Large intestine (tissue), 3 donors: ENCODE results near the gene ATP1A2. TPM values are rescaled to one million over a fixed set of nuclear protein-coding genes. Genes with fewer than 3 reads are reported as not detected.
A peak's percentile ranks its signal among the peaks of the same experiment; 100 is the strongest.

Source experiments
- DNase-seq, 2 donors: peaks; one replicate each; pipeline versions ENCODE4 v3.0.0 to v3.0.0-alpha.2; 2013
- H3K27ac ChIP-seq: one replicate; pipeline ENCODE4 v1.5.1; 2013; ENCODE audit warnings: low read length
- H3K27me3 ChIP-seq: 2 replicates; pipeline ENCODE4 v1.6.1; 2013; ENCODE audit warnings: low read length; ENCODE audit not compliant: control insufficient read depth, insufficient read depth
- H3K36me3 ChIP-seq: 2 replicates; pipeline ENCODE4 v1.6.1; 2013; ENCODE audit warnings: low read length; ENCODE audit not compliant: control insufficient read depth, insufficient read depth
- H3K4me1 ChIP-seq: one replicate; pipeline ENCODE4 v1.6.1; 2013; ENCODE audit warnings: low read length; ENCODE audit not compliant: control insufficient read depth, insufficient read depth
- H3K4me3 ChIP-seq: one replicate; pipeline ENCODE4 v1.5.1; 2013; ENCODE audit warnings: low read length
- H3K9me3 ChIP-seq: one replicate; pipeline ENCODE4 v1.6.1; 2013; ENCODE audit warnings: mild to moderate bottlenecking, low read depth, low read length, moderate library complexity; ENCODE audit not compliant: control insufficient read depth
- WGBS: methylation state at CpG from one replicate; pipeline ENCODE4 v1.1.5; 2013; ENCODE audit warnings: low lambda C conversion rate; ENCODE audit not compliant: insufficient coverage; 5-methylcytosine and 5-hydroxymethylcytosine counted together
- polyA plus RNA-seq: library from polyadenylated mRNA; unstranded; fragments of 120-200 nt; gene quantifications from one replicate; pipeline ENCODE4 v1.2.1, GENCODE V29; 2013

Gene ATP1A2
- polyA plus RNA-seq, 1 donor = 7.5 TPM

DNA sequence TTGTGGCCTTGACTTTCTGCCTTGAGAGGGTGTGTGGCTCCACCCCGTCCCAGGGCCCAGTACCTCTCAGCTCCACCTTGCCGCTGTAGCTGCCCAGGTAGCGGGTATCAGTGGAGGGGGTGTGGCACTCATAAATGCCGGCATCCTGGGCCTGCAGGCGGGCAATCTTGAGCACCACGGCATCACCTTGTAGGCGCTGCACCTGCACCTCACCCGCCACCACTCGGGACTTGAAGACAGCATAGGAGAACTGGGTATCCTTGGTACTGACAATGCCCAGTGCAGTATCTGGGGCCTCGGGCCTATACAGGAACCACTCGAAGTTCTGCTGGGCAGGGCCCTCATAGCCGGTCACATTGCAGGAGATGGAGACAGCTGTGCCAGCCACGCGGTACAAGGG, 20.8 kb upstream of the ATP1A2 start:
- H3K4me3 ChIP-seq = no peak overlapping the region
- no peak for DNase-seq
- H3K9me3 ChIP-seq = no peaks in the 10 kb centered on the region
- peaks cover 38% of the 10 kb centered on the region for H3K4me1 ChIP-seq
- WGBS = no CpG with 5 or more reads among the region's 14 CpGs
- H3K27ac ChIP-seq = no peak overlapping the region
- no peaks in the 10 kb centered on the region for H3K27me3 ChIP-seq
- H3K36me3 ChIP-seq = peaks cover 39% of the 10 kb centered on the region

DNA sequence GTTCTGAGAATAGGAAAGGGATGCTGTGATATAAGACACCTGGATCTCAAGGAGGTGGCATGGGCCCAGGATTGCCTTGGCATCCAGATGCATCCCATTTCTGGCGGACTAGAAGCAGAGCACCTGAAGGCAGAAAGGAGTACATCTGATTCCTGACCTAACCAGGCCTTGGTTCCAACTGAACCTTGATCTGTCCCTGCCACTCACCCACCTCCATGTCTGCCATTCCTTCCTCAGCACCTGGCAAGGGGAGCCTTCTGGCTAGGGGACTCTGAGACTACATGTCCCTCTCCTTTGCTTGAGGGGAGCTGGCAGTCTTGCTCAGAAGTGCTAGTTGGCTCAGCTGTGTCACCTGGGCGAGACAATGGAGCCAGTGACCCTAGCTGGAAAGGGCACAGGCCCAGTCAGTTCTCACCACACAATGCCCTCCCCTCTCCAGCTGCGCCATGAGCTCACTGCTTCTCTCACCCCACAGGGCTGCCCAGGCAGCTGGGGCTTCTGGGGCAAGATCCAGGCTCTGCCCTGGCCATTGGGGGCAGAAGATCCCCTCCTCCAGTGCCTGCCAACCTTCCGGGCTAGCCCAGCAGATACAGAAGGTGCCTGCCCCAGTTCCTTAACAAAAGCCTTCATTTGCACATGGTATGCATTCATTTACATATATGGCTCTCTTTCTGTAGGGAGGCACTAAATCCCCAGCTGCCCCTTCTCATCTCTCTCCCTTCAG, 20.0 kb upstream of the ATP1A2 start:
- no peak overlapping the region for H3K4me3 ChIP-seq
- H3K36me3 ChIP-seq = peaks cover 35% of the 10 kb centered on the region
- H3K27me3 ChIP-seq = no peaks in the 10 kb centered on the region
- H3K9me3 ChIP-seq = no peaks in the 10 kb centered on the region
- H3K27ac ChIP-seq = no peak overlapping the region
- no peak for DNase-seq
- H3K4me1 ChIP-seq = peaks cover 38% of the 10 kb centered on the region
- WGBS = no CpG with 5 or more reads among the region's 4 CpGs

DNA sequence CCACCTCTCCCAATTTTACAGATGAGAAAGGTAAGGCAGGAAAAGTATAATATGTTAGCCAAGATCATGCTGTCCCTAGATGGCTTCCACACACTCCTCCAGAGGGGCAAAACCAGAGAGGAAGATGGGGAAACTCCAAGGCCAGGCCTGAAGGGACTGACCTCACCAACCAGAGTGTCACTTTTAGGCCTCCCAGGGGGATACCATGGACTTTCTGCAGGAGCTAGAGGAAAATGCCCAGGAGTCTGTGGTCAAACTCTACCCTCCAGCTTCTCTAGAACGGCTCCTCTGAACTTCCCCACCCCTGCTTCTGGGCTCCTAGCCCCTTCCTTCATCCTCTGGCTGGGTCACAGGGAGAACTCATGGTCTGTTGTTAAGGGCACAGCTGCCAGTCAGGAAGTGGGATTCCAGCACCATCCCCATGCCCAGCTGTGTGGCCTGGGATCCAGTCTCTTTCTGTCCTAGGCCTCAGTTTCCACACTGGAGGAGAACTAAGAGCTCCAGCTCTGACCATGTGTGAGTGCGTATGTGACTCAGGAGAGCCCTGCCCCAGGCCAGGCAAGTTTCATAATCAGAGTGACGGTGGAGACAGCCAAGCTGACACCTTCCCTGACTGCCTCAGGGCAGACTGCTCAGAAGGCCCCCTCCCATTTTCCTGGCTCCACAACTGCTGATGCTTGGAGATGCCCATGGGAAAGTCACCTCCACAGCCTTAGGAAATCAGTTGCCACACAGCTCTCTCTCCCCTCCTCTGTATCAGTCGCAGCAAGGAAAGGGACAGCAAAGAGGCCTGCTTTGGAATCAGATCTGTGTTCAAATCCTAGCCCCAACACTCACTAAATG, 19.1 kb upstream of the ATP1A2 start:
- Histone ChIP-seq H3K36me3 (peaks cover 27% of the 10 kb centered on the region), H3K27ac (peak overlapping the region; percentile 22), H3K9me3 (no peaks in the 10 kb centered on the region), H3K4me3 (no peak overlapping the region), H3K4me1 (peaks cover 42% of the 10 kb centered on the region), H3K27me3 (no peaks in the 10 kb centered on the region)
- DNase-seq = peak; percentile 52 to 60
- 80% methylated on average over 1 of the region's 4 CpGs for WGBS

- DNase-seq = peak in 1 of 2 donors; percentile 33
- Histone ChIP-seq H3K4me1 (peaks cover 45% of the 10 kb centered on the region), H3K27ac (peak overlapping the region; percentile 82), H3K4me3 (peak overlapping the region; percentile 60), H3K9me3 (no peaks in the 10 kb centered on the region), H3K27me3 (no peaks in the 10 kb centered on the region), H3K36me3 (peaks cover 18% of the 10 kb centered on the region)
- WGBS = no CpG with 5 or more reads among the region's 5 CpGs
Observed at GRCh38 chr1:160097151-160097910, 18.2 kb upstream of the ATP1A2 start.

- 0% methylated on average over 2 of the region's 64 CpGs for WGBS
Observed at GRCh38 chr1:160097911-160098851, 17.4 kb upstream of the ATP1A2 start, which contains the start of gene IGSF8. IGSF8 (minus strand) TSS chr1:160098619; CDS start chr1:160098472, 147 bp downstream.

GRCh38 chr1:160098852-160099561, 16.6 kb upstream of the ATP1A2 start:
- peaks cover 3% of the 10 kb centered on the region for H3K36me3 ChIP-seq
- peak; percentile 94 to 95 for DNase-seq

More at GRCh38 chr1:160097911-160098851, 17.4 kb upstream of the ATP1A2 start, which contains the start of gene IGSF8:
- peaks cover 51% of the 10 kb centered on the region for H3K4me1 ChIP-seq
- peaks cover 10% of the 10 kb centered on the region for H3K36me3 ChIP-seq
- H3K4me3 ChIP-seq = peak within 1 kb of the TSS; percentile 60
- peak; percentile 83 to 90 for DNase-seq
- no peaks in the 10 kb centered on the region for H3K27me3 ChIP-seq
- peak within 1 kb of the TSS; percentile 83 for H3K27ac ChIP-seq
- no peaks in the 10 kb centered on the region for H3K9me3 ChIP-seq

GRCh38 chr1:160099716-160100375, 15.7 kb upstream of the ATP1A2 start:
- peaks cover 42% of the 10 kb centered on the region for H3K4me1 ChIP-seq
- H3K36me3 ChIP-seq = peaks cover 1% of the 10 kb centered on the region
- peak overlapping the region; percentile 83 for H3K27ac ChIP-seq
- no peak overlapping the region for H3K4me3 ChIP-seq
- no peaks in the 10 kb centered on the region for H3K9me3 ChIP-seq
- H3K27me3 ChIP-seq = no peaks in the 10 kb centered on the region
- no CpG with 5 or more reads among the region's 2 CpGs for WGBS
- DNase-seq = no peak

More at GRCh38 chr1:160098852-160099561, 16.6 kb upstream of the ATP1A2 start:
- peaks cover 48% of the 10 kb centered on the region for H3K4me1 ChIP-seq
- H3K27me3 ChIP-seq = no peaks in the 10 kb centered on the region
- H3K9me3 ChIP-seq = no peaks in the 10 kb centered on the region
- peak overlapping the region; percentile 48 for H3K4me3 ChIP-seq
- WGBS = no CpG with 5 or more reads among the region's 40 CpGs
- H3K27ac ChIP-seq = peak overlapping the region; percentile 83

DNA sequence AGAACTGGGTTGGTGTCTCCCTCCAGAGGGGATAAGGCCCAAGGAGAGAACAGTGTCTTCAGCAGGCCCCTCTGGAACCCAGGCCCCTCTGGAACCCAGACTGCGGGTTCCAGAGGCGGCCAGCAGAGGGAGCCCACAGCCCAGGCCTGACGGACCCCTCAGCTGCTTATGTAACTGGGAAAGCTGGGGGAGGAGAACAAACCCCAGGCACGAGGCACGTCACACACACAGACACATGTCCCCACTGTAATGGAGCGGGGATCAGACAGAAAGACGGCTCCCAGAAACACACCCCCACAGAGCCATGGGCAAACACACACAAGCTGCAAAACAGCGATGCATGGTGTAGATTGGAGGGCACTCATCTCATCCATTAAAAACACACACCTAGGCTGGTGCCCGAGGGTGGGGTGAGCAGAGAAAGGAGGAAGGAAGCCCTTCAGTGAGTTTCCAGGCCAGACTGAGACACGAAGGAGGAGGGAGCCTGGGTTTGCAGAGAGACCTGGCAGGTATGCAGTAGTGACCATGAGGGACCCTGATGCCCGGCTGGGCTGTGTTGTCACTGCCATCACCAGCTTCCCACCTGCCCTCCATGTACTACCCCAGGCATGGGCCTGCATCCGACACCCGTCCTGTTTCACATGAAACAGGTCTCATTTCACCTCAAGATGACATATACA, 14.4 kb upstream of the ATP1A2 start:
- no peaks in the 10 kb centered on the region for H3K9me3 ChIP-seq
- no peak overlapping the region for H3K4me3 ChIP-seq
- WGBS = 0% methylated on average over 1 of the region's 13 CpGs
- peaks cover 32% of the 10 kb centered on the region for H3K4me1 ChIP-seq
- H3K27me3 ChIP-seq = no peaks in the 10 kb centered on the region
- DNase-seq = peak; percentile 73 to 74
- H3K27ac ChIP-seq = no peak overlapping the region
- no peaks in the 10 kb centered on the region for H3K36me3 ChIP-seq
